Measurements from ENCODE around the gene DNAAF1.

Gene DNAAF1

GRCh38 chr16:84124257-84125073 lies 20.6 kb upstream of the DNAAF1 start:
- DNase-seq = no peak

- DNase-seq = no peak
These were observed 14.0 kb upstream of the DNAAF1 start for GRCh38 chr16:84131117-84131516.

GRCh38 chr16:84132527-84133285 lies 12.4 kb upstream of the DNAAF1 start:
- DNase-seq = no peak

- DNase-seq = no peak
These were observed 8.6 kb upstream of the DNAAF1 start for GRCh38 chr16:84136331-84137125.

- DNase-seq = no peak
These were observed 7.8 kb upstream of the DNAAF1 start for GRCh38 chr16:84137287-84137686.

GRCh38 chr16:84137769-84138357 lies 7.2 kb upstream of the DNAAF1 start:
- DNase-seq = no peak

GRCh38 chr16:84138500-84138823 lies 6.6 kb upstream of the DNAAF1 start:
- no peak for DNase-seq

GRCh38 chr16:84138824-84139627 lies 6.1 kb upstream of the DNAAF1 start:
- no peak for DNase-seq

GRCh38 chr16:84139628-84140258 lies 5.4 kb upstream of the DNAAF1 start:
- DNase-seq = no peak

- no peak for DNase-seq
These were observed 3.9 kb upstream of the DNAAF1 start for GRCh38 chr16:84141143-84141670.

GRCh38 chr16:84143081-84143480 lies 2.0 kb upstream of the DNAAF1 start:
- no peak for DNase-seq

GRCh38 chr16:84143784-84144199 lies 1.3 kb upstream of the DNAAF1 start:
- DNase-seq = no peak

GRCh38 chr16:84144209-84144858 lies 774 bp upstream of the DNAAF1 start:
- no peak for DNase-seq

GRCh38 chr16:84150926-84151325 lies 5.8 kb downstream of the DNAAF1 start:
- DNase-seq = no peak

GRCh38 chr16:84153660-84154214 lies 8.6 kb downstream of the DNAAF1 start:
- DNase-seq = no peak

- DNase-seq = no peak
These were observed 10.1 kb downstream of the DNAAF1 start for GRCh38 chr16:84155226-84155625.

GRCh38 chr16:84155771-84156170 lies 10.7 kb downstream of the DNAAF1 start:
- no peak for DNase-seq

- DNase-seq = peak; percentile 92
These were observed 11.3 kb downstream of the DNAAF1 start for GRCh38 chr16:84156342-84156784.

- no peak for DNase-seq
These were observed 13.9 kb downstream of the DNAAF1 start for GRCh38 chr16:84159007-84159406.

- DNase-seq = no peak
These were observed 14.7 kb downstream of the DNAAF1 start for GRCh38 chr16:84159800-84160199.

GRCh38 chr16:84161037-84161436 lies 15.9 kb downstream of the DNAAF1 start:
- DNase-seq = no peak

All from kidney glomerular epithelial cell (primary cell).